C1 segment of cervical spinal cord (tissue), 14 donors: Measurements from ENCODE around the gene TAS2R60.
"Not testable (repeated sequence)": the region's sequence is repeated elsewhere in the genome, so short reads cannot be mapped to it uniquely, and the experiment has no call there.

Experiments
- DNase-seq, 14 donors: peaks; one replicate each; lab custom pipeline; 2025; lab: John Stamatoyannopoulos, UW

Gene TAS2R60

DNA sequence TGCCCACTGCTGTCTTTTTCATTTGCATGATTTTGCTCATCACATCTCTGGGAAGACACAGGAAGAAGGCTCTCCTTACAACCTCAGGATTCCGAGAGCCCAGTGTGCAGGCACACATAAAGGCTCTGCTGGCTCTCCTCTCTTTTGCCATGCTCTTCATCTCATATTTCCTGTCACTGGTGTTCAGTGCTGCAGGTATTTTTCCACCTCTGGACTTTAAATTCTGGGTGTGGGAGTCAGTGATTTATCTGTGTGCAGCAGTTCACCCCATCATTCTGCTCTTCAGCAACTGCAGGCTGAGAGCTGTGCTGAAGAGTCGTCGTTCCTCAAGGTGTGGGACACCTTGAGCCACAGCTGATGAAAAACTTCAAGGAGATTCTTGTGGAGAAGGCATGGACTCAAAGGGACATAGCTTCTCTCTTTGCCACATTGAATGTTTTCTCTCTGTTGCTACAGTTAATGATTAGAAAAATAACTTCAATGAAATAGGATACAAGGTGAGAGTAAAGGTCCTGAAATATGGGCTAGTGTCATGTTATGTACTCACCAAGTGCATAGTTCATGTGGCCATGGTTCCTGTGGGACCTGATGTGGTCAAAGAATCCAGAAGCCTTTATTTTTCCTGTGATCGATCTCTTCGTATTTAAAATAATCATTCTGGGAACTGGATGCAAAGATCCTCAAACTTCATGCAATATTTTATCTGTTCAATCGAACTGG is 970 bp downstream of the TAS2R60 start:
- no peak for DNase-seq

- no peak for DNase-seq
Measured at GRCh38 chr7:143444785-143445184, 1.5 kb downstream of the TAS2R60 start.

DNA sequence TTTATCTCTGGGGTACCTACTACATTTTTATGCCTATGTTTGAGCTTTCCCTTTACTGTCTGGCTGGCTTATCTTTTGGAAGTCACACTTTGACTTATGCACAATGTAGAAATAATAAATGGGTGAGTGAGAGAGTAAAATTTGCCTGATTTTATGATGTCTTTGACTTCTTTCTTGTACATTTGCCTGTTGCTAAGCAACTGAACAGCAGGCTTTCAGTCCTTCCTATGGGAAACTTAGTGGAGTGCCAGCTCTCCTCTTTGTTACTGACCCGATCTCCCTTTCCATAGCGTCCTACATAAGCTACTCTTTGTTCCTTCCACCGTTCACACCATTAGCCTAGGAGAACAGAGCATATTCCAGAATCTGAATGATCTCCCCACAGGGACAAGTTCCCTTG is 4.2 kb downstream of the TAS2R60 start:
- DNase-seq = no peak

DNA sequence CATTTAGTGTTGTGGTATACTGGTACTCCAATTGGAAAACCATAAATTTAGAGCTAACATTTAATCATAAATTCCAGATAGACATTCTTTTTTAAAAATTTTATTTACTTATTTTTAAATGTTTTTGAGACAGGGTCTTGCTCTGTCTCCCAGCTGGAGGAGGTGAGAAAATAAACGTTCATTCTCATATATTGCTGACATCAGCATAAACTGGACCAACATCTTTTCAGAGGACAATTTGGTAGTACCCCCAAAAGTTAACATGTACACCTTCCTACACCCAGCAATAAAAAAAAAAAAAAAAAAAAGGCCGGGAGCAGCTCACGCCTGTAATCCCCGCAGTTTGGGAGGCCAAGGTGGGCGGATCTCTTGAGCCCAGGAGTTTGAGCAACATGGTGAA is 5.2 kb downstream of the TAS2R60 start:
- DNase-seq = no peak

DNA sequence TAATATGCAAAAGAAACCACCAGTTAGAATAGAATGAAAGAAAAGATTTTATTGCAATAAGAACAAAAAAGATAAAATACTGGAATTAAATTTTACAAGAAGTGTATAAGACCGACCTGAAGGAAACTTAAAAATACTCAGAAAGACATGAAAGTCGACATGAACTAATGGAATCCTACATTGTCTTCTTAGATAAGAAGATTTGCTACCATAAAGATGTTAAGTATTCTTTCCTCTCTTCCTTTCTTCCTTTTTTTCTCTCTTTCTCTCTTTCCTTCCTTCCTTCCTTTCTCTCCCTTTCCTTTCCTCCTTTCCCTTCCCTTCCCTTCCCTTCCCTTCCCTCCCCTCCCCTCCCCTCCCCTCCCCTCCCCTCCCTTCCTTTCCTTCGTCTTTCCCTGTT is 6.5 kb downstream of the TAS2R60 start:
- no peak for DNase-seq

DNA sequence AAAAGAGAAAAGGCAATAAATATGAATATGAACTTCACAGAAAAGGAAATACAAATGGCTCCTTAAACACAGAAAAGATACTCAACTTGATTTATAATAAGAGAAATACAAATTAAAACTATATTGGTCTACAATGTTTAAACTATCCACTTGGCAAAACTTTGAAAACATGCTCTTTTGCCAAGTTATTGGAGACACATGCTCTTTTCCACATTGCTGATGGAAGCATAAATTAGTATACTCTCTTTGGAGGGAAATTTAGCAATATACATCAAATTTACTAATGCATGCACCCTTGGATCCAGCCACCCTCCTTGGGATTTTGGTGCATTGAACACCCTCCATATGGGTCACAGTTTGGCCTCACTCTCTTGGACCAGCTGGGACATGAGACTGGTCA is 7.9 kb downstream of the TAS2R60 start:
- no peak for DNase-seq

GRCh38 chr7:143451746-143452145 is 8.5 kb downstream of the TAS2R60 start:
- no peak for DNase-seq

DNA sequence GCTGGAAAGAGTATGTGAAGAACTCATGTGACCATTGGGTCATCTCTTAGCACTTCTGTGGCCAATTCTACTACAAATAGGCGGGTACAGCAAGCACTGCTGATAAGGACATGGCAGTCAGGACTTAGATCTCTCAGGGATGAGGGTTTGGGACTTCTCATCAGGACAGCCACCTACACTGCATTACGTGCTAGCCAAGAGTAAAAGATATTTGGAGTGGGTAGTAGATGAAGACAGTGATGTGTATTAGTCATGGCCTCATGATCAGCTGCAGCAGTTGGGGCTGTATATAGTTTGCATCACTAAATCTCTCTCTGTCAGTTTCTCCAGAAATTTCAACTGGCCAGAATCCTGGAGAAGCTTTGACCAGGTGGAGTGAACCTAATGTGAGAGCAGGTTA is 9.2 kb downstream of the TAS2R60 start:
- no peak for DNase-seq

GRCh38 chr7:143454091-143454680 is 10.9 kb downstream of the TAS2R60 start:
- DNase-seq = no peak

GRCh38 chr7:143455491-143455890 is 12.2 kb downstream of the TAS2R60 start:
- DNase-seq = no peak

- DNase-seq = no peak
Measured at GRCh38 chr7:143455942-143456341, 12.7 kb downstream of the TAS2R60 start.

DNA sequence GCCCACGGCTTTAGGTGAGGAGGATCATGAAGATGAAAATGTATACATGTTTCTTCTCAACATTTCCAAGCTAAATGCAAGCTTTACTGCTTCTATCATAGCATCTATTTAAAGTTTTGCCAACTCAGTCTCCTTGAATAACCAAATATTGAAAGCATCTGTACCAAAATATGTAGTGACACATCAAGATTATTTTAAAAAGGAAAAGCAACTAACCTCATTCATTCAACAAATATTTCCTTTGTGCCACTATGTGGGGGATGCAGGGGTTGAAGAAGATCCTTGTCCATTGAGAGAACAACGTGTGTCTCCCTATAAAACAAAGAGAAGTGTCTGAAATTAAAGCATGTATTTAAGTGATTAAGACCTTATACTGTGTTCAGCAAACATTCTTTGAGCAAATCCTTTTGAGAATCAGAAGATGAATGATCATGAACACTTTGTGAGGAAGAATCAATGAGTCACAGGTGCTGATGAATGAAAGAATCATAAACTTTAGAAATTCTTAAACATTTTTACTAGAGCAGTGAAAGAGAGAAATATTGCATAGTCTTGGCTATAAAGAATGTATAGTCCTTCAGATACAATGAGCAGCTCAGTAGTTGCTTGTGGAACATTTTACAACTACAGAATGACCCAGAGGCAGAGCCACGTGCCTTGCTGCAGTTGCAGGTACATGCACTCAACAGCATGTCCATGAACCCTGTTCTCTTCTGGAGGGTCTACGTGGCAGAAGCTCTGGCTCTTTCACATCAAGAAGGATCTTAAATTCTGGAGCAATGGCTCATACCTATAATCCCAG is 13.9 kb downstream of the TAS2R60 start:
- no peak for DNase-seq

DNA sequence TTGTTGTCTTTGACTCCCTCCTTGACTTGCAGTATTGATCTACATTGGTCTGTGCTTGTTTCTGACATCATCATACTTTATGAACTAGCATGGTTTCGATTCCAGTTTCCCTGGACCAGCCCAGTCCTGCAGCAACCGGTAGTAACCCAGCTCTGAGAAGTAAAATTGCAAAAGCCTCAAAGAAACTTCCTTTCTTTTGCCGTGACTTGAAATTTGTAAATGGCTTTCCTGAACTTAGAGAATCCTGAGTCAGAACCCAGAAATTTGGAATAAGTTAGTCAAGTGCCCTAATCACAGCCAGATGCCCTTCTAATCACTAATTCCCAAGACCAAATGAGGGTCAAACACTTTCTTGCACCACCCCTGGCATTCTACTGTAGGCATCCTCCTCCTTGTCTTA is 15.0 kb downstream of the TAS2R60 start:
- no peak for DNase-seq

DNA sequence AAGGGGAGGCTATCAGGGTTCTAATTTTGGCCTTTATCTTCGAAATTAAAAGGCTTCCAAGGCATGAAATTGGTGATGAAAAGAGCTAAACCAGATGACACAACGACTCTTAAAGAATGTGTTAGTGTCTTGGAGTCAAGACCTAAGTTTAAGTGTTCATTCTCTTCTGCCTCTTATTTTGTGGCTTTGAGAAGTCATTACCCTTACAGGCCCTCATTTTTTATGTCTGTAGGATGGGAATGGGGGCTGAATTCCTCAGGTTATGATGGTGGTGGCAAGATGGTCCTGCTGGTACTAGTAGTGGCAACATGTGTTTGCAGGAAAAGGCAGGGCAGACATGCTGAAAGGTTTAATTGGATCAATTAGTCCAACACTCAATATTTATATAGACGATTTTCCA is 15.4 kb downstream of the TAS2R60 start:
- no peak for DNase-seq

DNA sequence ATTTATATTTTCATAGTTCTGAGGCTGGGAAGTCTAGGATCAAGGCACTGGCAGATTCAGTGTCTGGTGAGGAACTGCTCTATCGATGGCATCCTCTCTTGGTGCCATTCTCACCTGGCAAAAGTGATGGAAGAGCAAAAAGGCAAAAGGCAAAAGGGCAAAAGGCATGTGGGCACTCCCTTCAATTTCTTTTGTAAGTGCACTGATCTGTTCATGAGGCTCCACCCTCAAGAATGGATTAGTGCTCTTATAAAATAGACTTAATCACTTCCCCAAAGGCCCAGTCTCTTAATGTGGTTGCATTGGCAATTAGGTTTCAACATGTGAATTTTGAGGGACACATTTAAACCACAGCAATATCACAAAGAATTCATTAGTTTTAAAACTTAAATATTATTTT is 16.1 kb downstream of the TAS2R60 start:
- no peak for DNase-seq

DNA sequence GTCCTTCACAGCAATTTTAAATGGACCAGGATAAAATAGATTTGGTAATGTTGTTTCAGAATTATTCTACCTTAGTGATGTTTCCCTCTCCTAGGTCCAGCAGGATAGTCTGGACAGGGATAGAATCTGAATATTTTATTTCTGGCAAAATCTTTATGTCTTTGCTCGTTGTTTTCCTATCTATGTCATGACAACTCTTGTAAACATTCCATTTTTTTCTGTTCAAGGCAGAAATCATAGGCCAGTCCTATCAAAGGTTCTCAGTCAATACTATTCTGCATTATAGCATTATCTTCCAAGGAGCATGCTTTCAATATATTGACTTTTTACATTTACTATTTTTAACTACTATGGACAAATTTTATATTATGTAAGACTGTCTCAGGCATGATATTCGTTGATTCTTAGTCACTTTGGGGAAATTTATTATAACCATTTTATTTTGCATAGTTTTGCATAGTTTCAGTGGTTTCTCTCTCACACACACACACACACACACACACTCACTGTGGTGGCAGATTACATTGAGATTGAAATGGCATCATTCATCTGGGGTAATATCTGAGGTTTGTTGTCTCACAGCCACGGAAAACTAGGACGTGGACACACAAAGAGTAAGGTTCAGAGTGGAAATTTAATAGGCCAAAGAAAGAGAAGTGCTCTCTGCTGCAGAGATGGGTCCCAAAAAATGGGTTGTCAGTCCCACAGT is 17.2 kb downstream of the TAS2R60 start:
- DNase-seq = no peak

DNA sequence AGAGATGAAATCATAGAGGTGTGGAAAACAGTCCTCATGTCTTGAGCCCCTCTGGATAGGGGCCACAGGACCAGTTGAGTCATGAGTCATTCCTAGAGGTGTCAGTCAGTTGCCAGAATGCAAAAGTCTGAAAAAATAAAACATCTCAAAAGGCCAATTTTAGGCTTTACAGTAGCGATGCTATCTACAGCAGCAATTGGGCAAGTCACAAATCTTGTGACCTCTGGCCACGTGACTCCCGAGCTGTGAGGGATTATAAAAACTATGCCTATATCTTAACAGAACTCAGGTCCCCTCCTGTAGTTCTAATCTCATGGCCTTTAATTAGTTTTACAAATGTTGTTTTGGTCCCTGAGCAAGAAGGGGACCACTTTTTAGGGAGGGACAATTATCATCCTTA is 18.8 kb downstream of the TAS2R60 start:
- no peak for DNase-seq

DNA sequence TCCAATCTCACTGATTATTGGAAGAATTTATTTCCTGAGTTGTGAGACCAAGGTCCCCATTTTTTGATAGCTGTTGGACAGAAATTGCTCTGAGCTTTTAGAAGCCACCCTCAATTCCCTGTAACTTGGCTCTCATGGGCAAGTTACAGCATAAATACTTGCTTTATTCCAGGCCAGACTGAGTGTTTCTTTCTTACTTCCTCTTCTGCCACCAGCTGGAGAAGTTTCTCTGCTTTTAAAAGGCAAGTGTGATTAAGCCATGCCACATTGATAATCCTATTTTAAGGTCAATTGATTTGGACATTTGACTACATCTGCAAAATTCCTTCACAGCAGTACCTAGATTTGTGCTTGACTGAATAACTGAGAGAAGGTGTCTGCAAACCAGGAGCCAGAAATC is 20.3 kb downstream of the TAS2R60 start:
- no peak for DNase-seq

DNA sequence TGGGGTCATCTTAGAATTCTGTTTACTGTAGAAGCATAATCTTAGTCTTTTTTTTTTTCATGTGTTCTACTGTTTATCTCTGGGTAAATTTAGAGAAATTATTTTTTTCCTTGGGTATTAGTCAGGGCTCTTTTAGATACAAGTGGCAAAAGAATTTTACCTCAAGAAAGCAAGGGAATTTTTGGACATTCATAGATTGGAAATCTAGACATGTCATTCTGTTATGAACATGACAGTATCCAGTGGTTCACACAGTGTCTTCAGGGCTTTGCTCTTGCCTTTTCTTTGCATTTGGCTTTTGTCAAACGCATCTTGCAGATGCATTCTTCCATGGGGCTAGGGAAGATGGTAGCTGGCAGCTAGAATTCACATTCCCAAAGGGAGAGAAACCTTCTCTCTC is 20.7 kb downstream of the TAS2R60 start:
- DNase-seq = no peak

- no peak for DNase-seq
Measured at GRCh38 chr7:143467724-143468123, 24.5 kb downstream of the TAS2R60 start.

DNA sequence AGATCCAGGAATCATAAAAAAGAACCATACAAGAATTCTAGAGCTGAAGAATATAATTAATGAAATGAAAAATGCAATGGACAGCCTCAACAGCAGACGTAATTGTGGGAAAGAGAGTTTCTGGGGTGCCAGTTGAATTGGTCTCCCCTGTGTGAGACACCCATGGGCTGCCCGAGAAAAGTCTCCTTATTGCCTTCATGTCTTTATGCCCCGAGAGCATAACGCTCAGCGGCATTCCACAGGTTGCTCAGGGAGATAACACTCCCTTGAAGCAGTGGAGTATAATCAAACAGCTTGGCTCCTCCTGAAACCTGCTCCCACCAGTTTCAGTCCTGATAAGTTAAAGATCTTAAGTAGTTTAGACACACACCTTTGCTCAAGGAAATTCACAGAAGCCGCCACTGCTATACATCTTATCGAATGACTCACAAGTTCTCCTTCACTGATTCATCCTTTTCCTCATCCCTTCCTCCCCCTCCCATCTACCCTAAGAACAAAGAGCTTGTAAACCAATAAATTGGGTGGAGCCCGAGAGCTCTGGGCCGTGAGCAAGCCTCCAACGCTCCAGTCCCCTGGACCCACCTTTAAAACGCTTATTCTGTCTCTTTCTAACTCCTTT is 28.9 kb downstream of the TAS2R60 start:
- not testable (repeated sequence) for DNase-seq
